HG02870 (cell line): Measurements from ENCODE around the gene ADAMTS4.

Experiments used
- ATAC-seq: cut with Tn5 transposase; IDR thresholded peaks from one replicate; pipeline ENCODE4 v1.9.1; 2021; ENCODE audit warnings: mild to moderate bottlenecking, moderate library complexity; ENCODE audit not compliant: unreplicated experiment

ADAMTS4 gene

DNA sequence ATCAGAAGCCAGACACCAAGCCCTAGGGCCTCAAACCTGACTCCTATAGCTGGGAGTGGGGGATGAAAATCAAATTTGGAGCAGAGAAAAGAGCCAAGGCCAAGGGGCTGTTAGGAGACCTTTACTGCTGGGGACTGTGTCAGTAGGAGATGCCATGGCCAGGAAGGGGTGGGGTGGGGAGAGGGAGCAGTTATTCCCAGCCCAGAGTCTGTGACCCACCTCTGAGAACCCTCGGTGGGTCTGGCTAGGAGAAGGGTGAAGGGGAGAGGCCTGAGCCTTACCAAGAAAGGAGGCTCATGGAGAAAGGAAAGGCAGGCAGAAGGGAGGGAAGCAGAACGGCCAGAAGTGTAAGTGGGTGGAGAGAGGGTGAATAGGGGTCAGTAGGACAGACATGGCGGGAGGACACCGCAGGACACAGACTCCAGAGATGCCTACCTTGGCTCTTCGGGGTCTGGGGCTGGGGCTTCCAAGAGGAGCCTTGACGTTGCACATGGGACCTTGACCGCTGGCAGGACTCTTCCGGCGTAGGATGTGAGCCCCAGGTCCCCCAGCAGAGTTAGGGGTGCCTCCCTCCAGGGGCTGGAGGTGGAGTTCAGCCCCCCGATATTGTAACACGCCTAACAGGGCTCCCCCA lies 1.2 kb downstream of the ADAMTS4 start:
- ATAC-seq, result no peak

DNA sequence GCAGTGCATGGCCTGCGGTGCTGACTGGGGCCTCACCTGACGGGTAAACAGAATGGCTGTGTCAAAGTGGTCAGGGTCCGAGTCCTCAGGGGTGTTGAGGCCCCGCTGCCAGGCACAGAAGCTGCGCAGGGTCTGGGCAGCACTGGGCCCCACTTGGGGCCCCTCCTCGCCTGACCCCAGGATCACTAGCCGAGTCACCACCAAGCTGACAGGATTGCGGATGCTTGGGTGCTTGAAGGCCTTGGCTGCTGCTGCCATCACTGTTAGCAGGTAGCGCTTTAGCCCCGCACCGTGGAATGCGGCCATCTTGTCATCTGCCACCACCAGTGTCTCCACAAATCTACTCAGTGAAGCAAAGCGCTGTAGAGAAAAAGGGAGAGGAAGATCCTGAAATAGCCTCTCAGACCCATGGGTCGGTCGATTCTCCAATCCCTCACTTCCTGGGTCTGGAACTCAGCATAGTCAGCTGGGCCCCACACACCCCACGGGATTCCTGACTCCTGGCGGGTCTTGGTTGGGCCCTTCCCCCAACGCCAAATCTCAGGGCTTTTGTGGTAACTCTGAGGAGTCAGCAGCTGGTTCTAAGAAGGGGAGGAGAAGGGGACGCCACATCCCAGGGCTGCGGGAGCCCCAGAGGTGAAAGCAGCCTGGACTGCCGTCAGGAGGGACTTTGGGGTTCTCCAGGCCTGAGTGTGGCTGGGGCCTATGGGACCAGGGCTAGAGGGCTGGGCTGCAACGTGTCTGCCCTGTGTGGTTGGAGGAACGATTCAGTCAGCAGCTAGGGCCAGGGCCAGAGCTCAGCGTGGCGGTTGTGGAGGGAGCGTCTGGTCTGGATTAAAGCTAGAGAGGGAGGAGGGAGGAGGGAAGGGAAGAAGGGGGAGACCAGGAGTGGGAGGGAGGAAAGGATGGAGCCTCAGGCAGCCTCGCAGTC lies 2.1 kb downstream of the ADAMTS4 start:
- ATAC-seq, result no peak

DNA sequence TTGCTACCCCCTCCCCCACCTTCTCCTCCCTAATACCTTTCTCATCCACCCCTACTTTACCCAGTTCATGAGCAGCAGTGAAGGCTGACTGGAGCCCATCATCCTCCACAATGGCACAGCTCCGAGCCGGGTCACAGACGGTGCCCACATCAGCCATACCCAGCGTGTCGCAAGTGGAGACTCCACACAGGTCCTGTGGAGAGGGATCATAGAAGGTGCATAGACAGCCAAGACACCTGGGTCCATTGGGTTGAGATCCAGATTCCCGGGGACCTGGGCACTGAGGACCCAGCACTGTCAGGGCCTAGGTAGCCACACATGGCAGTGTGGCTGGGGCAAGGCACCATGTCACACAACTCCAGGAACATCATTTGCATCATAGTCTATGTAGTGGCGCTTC lies 2.7 kb downstream of the ADAMTS4 start:
- no peak for ATAC-seq

DNA sequence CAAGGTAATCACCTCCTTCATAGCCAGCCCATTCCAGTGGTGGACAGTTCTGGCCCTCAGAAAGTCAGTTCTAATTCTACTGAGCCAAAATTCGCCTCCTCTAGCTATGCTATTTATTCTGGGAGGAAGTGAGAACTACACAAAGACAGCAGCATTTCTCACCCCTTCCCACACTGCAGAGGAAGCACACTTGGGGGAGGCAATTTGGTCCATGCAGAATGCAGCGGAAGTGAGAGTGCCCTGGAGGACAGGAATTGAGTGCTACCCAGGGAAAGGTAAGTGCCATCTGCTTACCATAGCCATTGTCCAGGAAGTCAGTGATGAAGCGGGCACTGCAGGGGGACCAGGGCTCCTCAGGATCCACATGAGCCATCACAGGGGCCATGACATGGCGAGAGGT lies 3.7 kb downstream of the ADAMTS4 start:
- ATAC-seq, result no peak

DNA sequence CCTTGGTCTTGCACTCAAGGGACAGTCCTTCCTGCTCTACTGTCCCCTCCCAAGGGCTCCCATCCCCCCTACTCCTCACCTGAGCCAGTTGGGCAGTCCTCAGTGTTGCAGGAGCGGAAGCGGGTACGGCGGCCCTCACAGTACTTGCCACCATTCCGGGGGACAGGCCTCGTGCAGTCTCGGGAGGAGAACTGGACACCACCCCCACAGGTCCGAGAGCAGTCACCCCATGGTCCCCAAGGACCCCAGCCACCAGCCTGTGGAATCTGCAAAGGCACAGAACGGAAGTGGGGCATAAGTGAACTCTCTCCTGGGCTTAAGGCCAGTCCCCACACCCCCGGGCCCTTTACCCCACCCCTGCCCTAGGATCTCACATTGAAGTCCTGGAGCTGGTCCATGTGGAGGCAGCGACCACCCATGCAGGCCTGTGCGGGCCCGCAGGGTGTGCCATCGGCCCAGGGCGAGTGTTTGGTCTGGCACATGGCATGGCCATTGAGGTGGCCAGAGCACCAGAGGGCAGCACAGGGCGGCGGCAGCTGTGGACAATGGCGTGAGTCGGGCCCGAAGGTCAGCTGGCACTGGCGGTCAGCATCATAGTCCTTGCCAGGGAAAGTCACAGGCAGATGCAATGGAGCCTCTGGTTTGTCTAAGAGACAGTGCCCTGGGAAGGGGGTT lies 5.2 kb downstream of the ADAMTS4 start:
- ATAC-seq, result no peak

DNA sequence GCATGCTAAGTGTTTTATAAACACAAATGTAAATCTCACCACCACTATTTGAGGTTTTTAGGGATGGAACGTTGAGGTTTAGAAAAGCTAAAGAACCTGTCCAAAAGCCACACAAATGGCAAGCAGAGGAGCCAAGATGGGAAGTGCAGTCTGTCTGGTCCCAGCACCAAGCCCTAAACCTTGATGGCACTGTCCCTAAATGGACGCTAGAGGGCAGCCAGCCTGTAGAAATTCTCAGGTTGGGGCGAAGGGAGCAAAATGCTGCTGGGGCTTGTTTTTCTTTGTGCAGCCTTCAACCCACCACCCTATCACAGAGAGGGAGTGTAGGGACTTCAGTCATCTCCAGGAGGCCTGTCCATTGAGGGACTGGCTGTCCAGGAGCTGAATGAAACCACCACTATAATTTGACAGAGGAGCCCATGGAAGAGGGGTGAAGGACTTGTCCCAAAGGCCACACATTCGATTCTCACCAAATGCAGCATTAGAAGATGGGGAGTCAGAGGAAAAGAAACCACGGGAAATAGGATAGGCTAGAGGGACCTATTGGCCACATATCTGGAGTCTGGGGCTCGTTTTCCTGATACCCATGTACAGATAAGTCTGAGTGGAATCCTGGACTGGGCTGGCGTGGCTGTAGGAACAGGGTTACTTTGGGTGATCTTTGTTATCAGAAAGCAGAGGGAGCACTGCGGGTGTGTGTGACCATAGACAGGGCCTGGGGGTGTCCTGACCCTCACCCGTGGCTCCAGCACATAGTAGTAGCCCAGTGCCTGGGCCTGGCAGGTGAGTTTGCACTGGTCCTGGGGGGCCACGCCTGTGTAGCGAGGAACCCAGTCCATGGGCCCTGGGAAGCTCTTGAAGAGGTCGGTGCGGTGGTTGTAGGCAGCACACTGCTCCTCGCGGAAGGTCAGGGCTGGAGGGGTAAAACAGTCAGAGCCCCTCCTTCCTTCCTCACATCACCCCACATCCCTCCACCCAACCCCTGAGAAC lies 6.1 kb downstream of the ADAMTS4 start:
- ATAC-seq, result peak; percentile 69

DNA sequence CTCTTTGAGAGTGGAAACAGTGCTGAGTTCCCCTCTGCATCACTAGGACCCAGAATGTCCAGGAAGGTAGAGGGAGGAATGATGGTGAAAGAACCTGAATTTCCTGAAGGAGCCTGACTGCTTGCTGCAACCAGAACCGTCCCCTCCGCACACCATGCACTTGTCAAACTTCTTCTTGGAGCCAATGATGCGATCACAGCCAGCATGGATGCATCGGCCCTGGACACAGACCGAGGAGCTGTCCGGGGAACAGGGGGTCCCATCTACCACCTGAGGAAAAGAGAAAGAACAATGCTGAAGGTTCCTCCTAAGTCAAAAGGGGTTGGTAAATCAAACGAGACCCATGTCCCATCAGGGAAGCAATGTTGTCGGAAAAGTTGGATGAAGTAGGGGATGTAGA lies 6.9 kb downstream of the ADAMTS4 start:
- ATAC-seq, result no peak

DNA sequence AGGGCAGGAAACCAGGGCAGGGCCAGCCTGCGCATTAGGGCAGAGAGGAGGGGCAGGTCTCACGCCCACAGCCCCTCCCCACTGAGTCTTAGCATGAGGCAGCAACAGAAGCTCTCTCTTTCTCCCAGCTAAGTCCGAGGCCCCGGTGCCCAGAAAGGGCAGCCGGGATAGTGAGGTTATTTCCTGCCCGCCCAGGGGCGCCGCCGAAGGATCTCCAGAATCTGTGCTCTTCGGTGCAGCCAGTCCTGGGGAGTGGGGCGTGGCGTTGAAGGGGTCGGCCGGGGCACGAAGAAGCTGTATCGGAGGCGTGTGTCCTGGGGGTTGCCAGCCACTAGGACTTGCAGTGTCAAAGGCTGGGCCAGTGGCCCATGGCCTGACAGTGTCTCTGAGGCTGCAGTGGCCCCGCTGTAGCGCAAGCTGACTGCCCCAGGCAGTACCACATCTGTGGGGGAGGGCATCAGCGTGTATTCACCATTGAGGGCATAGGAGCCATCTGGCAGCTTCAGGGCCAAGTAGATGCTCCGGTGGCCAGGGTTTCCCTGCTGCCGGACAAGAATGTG lies 7.8 kb downstream of the ADAMTS4 start:
- ATAC-seq, result no peak

DNA sequence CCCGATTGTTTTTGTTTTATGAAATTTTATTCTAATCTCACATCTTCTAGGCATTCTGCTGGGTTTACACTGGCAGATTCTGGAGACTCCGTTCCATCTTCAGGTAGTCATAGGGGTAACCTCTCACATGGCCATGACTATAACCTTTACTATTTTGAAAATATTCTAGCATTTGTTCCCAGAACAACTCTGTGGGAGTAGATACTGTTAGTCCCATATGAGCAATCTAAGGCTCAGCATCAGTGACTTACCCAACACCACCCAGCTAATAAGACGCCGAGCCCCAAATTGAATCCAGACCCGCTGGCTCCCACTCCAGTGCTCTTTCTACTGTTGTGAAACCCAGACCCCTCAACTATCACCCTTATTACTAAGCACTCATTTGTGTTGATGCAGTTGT lies 9.8 kb downstream of the ADAMTS4 start:
- ATAC-seq, result no peak

DNA sequence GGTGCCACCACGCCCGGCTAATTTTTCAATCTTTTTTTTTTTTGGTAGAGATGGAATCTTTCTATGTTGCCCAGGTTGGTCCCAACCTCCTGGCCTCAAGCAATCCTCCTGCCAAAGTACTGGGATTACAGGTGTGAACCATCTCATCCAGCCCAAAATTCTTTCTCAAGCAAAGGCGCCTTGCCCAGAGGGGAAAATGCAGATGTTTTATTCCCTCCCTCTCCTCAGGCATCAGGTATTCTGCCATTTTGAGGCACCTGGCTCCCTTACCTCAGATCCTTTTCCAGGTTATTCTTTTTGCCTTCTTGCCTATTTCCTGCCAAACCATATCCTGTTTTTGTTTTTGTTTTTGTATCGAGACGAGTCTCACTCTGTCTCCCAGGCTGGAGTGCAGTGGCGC lies 10.5 kb downstream of the ADAMTS4 start:
- ATAC-seq, result no peak

DNA sequence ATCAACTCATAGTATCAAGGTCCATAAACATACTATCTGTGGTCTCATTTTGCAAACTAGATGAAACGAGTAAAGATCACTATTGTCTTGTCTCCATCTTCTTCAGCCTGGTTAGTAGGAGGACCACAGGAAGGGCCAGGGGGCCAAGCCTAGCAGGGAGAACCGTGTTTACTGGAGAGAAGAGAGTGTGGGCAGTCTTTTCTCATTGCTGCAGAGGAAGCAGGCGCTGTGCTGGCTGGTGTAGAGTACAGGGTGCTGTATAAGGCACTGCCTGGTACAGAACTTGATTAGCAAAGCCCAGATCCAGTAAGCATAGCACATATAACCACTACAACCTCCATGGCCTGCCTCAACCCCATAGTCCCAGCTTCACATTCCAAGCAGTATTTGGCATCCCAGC lies 11.5 kb downstream of the ADAMTS4 start:
- no peak for ATAC-seq

DNA sequence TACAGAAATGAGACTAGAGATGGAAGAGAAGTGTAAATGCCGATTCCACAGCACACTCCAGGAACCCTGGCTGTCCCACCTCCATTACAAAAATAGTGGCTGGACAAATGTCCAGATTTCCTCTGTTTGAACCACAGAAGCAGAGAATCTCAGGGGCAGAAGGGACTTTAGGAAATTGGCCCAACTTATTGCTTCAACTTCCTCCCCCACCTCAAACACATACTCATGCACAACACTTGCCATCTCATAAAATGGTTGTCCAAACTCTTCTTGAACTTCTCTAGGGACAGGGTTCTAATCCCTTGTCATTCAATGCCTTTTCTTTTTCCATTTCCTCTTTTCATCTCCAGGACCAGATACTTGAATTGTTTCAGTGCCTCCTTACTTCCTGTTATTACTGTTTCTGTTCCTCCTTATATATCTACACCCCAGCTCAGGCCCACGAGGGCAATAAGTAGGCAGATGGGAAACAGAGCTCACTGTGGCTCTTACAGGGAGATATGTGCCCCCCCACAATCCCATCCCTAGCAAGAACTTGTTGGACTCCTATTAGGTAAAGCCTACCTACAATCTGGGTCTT lies 13.0 kb downstream of the ADAMTS4 start:
- peak; percentile 35 for ATAC-seq

DNA sequence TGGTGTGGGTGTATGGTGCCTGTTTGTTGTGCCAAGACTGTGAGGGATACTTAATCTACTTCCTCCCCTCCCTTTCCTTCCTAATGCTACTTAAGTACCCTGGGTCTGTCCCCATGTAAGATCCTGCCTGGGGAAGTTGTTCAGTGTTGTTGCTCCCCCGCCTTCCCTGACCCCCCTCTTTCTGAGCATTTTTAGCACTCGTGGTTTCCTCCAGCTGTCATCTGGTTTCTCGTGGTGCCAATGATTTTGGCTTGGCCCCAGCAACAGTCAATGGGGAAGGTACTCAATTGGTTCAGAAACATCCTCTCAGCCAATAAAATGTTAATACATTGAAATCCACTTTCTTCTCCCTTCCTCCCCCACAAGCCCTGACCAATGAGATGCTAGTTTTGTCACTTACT lies 13.6 kb downstream of the ADAMTS4 start:
- ATAC-seq, result peak; percentile 62

DNA sequence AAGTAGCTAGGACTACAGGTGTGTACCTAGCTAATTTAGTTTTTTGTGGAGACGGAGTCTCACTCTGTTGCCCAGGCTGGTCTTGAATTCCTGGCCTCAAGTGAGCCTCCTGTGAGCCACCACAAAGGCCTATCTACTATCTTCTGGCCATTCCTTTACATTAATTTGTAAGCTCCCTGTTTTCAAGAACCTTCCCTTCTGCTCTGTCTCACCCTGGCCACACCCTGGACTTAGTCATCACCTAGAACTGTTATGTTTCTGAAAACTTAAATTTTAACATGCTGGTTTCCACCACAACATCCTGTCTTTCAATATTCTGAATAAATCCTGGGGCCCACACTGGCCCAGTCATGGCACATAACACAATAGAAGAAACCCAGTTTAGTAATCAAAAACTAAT lies 16.6 kb downstream of the ADAMTS4 start:
- peak; percentile 41 for ATAC-seq

DNA sequence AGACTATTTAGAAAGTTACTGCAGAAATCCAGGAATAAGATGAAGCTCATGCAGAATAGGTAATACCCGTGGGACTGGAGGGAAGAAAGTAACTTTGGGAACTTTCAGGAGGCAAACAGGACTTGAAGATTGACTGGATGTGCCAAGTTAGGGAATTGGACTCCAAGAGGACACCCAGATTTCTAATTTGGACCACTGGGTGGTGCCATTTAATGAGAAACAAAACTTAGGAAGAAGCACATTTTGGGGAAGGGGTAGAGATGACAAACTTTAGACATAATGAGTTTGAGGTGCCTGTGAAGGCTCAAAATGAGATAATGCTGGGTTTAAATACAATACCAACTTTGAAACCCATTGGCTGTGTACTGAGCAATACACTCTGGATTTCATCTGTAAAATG lies 18.2 kb downstream of the ADAMTS4 start:
- no peak for ATAC-seq

DNA sequence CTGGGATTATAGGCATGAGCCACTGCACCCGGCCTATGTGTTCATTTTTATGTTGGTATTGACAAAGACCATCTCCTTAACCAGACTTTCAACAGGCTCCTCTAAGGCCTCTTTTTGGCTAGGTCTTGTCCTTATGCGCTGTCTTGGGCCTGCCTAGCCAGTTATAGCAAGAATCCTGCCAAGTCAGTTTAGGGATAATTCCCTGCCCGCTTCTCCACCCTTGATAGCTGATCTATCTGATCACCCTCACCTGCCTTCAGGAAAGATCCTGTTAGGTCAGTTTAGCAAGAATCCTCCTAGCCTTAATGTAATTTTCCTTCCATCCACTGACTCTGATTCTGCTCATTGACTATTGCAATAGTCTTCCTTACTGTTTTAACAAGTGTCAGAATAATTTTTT lies 19.2 kb downstream of the ADAMTS4 start:
- ATAC-seq, result no peak

DNA sequence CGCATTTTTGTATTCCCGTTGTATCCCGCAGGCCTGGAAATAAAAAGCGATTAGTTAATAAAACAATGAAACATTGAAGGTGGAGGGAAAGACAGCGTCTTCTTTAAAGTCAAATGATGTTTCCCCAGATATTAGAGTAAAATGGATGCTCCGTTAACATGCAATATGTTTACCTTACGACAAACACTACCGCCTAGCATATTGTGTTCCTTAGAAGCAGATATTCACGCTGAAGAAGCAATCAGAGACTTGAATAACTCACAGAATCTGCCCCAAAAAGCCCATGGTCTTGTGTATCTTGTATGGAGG lies 21.0 kb downstream of the ADAMTS4 start:
- no peak for ATAC-seq

DNA sequence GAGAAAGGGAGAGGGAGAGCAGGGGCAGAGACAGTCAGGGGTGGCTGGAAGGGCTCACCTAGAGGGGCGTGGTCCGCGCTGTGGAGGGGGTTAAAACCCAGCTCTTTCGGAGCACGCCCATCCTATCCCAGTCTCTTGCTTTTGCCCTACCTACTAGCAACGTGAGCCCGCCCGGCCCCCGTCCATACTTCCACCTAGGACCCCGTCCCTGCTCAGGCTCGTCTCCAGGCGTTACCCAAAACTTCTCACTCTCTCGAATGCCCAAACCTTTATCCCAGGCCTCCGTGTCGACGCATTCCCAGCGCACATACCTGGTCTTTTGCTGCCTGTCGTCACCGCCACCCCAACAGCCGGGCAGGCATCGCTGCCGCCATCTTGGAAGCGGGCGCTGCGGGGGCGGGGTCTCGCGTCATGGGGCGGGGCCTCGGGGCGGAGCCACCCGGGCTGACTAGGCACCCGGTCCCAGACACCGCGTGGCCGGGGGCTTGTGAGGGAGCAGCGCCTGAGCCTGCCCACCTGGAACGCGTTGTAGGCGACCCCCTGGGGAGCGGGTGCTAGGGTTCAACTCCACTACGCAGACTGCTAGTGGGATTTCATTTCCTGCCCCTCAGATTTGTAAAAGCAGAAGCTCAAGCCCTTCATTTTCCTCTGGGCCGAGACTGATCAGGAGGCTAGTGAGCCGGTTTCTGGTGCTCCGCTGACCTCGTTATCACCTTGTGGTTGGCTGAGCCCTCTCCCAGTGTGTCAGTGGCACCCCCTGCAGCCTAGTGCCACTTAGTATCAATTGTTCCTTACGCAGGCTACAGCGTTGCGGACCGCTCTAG lies 21.5 kb downstream of the ADAMTS4 start, which contains the start of gene B4GALT3:
Gene B4GALT3, minus strand, starts transcription at position 396 of the 824 bp plus-strand sequence. CDS start 1,447 bp downstream, outside the sequence.
- ATAC-seq, result peak; percentile 70

DNA sequence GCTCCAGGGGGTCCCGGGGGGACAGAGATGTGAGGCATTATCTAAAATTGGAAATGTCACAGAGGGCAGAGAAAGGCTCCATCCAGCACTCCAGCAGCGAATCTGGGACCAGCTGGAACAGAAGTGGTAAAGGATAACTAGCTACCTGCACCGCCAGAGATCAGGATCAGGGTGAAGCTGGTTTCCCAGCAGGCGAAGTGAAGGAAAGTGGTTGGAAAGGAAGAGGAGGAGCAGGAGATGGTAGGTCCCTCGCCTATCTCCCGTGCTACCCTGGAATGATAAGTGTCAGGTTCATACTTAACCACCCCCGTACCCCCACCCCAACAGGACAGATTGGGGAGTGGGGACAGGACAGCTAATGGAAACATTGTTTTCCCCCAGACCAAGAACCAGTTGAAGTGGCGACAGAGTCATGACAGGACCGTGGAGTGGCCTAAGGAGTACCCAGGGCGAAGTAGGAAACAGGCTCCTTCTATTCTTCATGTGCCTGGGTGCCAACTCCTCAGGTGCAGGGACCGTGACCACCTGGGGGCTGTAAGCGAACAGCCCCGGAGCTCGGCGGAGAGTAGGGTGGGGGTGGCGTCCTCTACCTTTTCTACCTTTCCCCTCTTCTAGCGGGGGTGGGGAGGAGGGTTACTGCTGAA lies 22.3 kb downstream of the ADAMTS4 start:
- ATAC-seq, result no peak
